DMS53 (cell line): ENCODE measurements around the gene TNRC18.
"Not testable (repeated sequence)": the region's sequence is repeated elsewhere in the genome, so short reads cannot be mapped to it uniquely, and the experiment has no call there.

ENCODE experiments used
- DNase-seq: peaks from one replicate; lab custom pipeline; 2025; lab: John Stamatoyannopoulos, UW

TNRC18 gene

GRCh38 chr7:5315761-5316160, 107.9 kb downstream of the TNRC18 start:
- no peak for DNase-seq

- DNase-seq: no peak
Measured at GRCh38 chr7:5314864-5315263, 108.8 kb downstream of the TNRC18 start.

- not testable (repeated sequence) for DNase-seq
Measured at GRCh38 chr7:5313076-5313885, 110.4 kb downstream of the TNRC18 start.

- not testable (repeated sequence) for DNase-seq
Measured at GRCh38 chr7:5312276-5313070, 111.2 kb downstream of the TNRC18 start.

DNA sequence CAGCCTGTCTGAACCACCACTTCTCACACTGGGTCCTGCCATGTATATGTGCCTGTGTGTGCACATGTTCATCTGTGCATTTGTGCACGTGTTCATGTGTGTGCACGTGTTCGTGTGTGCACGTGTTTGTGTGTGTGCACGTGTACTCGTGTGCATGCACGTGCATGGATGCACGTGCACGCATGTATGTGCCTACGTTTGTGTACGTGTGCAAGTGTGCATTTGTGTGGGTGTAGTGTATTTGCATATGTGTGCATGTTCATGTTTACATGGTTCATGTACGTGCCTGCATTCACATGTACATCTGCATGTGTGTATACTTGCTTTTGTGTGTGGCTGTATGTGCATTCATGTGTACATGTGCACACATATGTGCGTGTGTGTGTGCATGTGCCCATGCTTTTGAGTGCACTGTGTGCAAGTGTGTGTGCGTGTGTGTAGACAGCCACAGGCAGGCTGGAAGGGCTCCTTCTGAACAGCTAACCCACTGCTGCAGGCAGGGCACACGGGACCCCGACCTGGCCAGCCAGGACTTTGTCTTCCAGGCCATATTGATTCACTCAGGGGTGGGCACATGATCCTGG, 112.7 kb downstream of the TNRC18 start:
- no peak for DNase-seq

DNA sequence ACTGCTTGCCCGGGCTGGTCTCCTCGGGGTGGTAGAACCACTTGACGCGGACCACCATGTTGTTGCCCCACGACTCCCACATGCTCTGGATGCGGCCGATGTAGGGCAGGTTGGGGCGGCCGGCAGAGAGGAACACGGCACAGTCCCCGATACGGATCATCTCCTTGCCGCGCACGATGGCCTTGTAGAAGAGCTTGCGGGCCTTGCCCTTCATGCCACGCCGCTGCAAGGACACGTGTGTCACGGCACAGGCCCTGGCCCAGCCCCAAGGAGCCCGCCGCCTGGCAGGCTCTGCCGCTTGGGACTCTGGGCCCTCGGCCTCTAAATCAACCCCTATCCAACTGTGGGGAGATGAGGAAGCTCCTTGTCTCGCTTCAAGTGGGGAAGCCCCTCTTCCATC, 114.5 kb downstream of the TNRC18 start:
- no peak for DNase-seq

- DNase-seq: not testable (repeated sequence)
Measured at GRCh38 chr7:5307221-5308142, 116.2 kb downstream of the TNRC18 start.

GRCh38 chr7:5305050-5305449, 118.6 kb downstream of the TNRC18 start:
- not testable (repeated sequence) for DNase-seq

DNA sequence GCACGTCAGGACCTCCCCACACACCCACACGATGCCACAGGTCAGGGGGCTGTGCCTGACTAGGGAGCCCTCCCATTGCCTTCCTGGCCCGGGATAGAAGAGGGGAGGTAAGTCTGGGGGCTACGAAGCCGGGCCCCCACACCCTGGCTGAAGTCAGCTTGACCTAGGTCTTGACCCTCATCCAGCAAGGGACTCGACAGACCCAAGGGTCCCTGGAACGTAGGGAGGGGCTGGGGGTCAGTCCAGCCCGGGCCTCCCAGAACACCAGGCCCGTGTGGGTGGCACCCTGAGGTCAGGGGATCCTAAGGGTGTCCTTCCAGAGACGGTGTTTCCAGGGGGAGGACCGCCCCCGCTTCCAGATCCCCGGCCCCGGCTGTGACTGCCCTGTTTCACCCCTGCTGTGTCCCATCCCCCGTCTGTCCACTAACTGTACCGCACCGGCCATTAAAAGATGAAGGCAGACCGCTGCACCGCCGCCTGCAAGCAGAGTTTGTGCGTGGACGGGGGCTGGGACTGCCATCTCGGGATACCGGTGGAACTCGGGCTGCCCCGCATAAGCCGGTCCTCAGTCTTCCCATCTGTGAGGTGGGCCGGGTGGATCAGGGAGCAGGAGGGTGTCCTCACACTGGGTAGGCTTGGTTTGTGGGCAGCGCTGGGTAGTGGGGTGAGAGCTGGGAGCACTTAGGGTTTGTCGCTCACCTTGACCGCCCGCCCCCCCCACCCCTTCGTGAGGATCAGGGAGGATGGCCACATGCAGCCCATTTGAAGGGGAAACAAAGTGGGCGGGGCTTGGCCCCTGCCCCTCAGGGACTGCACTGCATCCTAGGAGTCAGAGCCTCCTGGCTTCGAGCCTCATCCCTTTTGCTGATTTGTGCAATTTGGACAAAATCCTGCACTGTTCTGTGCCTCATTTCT, 119.8 kb downstream of the TNRC18 start:
- no peak for DNase-seq

DNA sequence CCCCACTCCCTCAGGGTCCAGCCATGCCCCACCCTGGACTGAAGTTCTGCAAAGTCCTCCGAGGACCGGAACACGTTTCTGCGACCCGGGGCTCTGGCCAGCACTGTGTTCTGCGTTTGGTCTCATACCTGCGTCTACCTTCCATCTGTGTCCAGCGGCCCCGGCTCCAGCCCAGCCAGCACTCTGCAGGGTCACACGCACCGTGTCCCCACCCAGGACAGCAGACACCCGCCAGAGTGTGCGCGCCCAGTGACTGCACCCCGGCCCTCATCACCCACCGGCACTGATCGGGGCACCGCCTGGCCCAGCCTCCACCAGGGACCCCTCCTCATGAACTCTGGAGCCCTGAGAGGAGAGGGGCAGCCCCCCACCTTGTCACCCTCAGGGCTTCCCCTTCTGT, 120.6 kb downstream of the TNRC18 start:
- no peak for DNase-seq

GRCh38 chr7:5302577-5302976, 121.1 kb downstream of the TNRC18 start:
- DNase-seq: no peak

- DNase-seq: no peak
Measured at GRCh38 chr7:5300366-5300765, 123.3 kb downstream of the TNRC18 start.

GRCh38 chr7:5296611-5297226, 126.9 kb downstream of the TNRC18 start:
- DNase-seq: no peak

- DNase-seq: no peak
Measured at GRCh38 chr7:5296015-5296610, 127.5 kb downstream of the TNRC18 start.

GRCh38 chr7:5295039-5296014, 128.3 kb downstream of the TNRC18 start:
- no peak for DNase-seq

DNA sequence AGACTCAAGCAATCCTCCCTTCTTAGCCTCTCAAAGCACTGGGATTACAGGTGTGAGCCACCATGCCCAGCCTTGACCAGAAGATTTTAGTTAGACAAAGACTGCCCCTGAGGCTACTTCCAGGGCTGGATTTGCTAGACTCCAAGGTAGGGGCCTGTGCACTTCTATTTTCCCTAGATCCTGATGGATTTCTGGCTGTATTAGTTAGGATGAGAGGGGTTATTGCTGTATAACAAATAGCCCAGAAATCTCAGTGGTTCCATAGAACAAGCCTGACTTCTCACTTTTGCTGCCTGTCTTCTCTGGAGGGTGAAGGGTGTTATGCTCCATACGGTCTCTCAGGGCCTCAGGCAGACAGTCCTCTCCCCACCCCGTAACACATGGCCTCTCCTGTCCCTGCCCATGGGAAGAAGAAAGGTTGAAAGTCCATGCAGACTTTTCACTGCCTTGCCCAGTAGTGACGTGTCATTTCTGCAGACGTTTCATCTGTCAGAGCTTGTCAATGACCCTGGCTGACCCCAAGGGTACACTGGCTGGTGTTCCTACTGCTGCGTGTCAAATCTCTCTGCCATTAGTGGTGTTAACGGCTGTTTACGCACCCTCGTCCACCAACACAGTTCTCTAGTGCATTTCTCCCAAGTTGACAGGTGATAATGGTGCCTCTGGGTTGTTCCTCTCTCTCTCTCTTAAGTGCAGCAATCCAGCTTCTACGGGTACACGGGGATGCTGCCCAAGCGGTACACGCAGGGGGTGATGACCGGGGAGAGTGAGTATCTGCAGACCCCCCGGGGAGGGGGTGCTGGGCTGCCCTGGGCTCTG, 129.3 kb downstream of the TNRC18 start:
- DNase-seq: no peak

DNA sequence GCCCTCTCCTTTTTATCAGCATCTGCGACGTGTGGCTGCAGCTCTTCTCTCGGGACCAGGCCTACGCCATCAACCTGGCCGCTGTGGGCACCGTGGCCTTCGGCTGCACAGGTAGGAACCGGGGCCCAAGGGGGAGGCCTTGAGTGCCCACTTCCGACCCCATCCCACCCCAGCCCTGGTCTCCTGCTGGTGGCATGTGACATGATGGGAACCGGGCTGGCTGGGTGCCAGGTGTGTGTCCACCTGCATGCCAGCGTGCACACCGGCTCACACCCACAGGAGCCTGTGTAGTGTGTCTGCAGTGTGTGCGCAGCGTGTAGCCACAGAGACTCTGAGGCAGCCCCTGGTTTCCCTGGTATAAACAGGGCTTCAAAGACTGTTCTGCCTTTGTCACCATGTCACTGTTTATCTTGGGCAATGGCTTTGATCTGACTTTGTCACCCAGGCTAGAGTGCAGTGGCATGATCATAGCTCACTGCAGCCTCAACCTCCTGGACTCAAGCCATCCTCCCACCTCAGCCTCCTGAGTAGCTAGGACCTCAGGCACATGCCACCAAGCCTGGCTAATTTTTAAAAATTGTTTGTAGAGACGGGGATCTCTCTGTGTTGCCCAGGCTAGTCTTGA, 131.8 kb downstream of the TNRC18 start:
- DNase-seq: not testable (repeated sequence)
